Suppressor macrophage treated with lipopolysaccharide for 4 hours (primary cell): ENCODE measurements around the gene HSPA4L.

Experiments used
- DNase-seq: peaks from one replicate; pipeline ENCODE4 v3.0.0-alpha.2; 2020

Gene HSPA4L

DNA sequence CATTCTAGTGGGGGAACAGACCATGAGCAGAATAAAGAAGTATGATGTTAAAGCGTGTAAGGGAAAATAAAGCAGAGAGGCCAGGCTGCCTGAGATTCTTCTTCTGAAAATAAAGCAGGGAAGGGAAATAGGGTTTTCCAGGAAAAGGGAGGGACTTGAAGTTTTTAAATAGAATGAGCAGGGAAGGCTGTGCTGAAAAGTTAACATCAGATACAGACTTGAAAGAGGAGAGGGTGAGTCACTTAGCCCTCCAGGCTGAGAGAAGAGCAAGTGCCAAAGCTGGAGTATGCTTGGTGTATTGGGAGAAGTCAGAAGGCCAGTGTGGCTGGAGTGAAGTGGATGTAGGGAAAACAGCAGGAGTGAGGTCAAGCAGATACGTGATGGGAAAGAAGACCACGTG lies 88.6 kb downstream of the HSPA4L start:
- DNase-seq: no peak

DNA sequence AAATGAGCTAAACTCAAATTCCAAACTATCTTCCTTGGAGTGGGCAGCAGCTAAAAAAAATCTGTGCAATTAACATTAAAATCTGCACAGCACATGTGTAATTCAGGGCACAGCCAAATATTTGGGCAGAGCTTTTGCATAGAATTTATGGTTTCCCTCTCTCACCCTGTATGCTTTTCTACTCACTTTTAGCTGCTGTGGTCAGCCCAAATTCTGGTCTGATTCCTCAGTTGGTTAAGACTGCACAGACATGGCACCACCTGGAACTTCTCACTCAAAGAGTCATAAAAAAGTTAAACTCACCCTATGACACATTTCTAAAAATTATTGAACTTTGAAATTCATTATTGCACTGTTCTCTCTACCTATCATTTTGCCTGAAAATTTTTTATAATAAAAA lies 93.7 kb downstream of the HSPA4L start:
- no peak for DNase-seq

DNA sequence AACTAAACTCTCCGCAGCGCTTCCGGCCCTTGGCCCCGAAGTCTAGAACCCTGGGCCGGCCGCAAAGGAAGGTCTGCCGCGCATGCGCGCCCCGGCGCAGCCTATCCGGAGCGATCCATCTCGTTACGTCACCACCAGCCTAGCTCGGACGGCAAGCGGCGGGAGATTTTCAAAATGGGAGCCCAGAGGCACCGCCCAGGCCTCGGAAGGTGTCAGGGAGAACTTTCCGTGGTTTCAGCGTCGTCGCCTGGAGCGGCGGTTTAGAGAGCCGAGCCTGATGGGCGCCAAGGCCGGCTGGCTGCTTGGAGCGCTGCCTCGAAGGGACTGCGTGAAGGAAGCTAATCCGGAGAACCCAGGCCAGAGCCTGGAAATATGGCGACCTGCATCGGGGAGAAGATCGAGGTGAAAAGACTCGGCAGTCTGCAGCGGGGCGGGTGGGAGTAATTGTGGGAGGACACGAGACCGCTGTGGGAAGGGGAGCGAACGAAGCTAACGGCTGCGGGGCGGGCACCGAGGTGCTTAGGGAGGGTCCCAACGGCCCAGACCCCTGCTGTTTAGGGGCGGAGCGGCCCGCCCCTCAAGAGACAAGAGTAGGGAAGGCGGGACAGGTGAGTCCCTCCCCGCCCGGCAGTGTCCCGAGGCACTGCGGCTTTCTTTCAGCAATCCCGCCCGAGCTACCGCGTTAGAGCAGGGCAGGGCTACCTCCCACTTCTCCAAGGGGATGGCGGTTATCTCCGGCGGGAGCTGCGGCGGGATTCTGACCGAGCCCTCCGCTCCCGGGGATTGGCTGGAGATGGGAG lies 98.8 kb downstream of the HSPA4L start, which contains the start of gene PLK4:
TSS of gene PLK4 (plus strand) at position 131 of the 800 bp plus-strand sequence. CDS start at position 373, 242 bp downstream.
- peak; percentile 99 for DNase-seq

DNA sequence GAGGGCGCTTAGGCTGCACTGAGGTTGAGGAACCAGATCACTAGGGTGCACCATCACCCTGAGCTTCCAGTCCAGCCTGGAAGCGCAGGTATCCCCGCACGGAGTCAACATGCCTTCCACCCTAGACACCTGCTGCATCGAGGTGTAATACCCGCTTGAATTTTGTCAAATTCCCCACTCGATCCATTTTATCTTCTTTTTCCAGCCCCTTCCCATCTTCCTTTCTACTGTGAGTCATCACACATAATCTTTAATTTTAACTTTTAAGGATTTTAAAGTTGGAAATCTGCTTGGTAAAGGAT lies 99.4 kb downstream of the HSPA4L start:
- no peak for DNase-seq

DNA sequence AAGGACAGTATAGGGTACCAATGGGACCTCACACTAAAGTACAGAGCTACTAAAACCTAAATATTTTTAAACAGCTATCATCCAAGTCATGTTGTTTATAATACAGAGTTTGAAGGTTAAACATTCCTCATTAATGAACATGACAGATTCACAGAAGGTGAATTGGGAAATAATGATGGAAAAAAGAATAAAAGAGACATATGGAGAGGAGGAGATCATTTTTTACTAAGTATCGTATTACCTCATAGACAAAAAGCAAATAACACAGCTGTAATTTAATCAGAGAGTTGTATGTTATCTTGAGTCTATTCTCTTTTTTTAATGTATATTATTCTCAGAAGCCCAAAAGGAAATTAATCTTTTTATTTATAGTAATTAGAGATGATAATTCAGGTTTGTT lies 106.4 kb downstream of the HSPA4L start:
- DNase-seq: no peak

DNA sequence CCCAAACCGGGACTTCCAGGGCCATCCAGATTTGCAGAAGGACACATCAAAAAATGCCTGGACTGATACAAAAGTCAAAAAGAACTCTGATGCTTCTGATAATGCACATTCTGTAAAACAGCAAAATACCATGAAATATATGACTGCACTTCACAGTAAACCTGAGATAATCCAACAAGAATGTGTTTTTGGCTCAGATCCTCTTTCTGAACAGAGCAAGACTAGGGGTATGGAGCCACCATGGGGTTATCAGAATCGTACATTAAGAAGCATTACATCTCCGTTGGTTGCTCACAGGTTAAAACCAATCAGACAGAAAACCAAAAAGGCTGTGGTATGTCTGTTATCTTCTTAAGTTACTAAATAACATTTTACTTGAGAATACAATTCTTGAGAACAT lies 107.8 kb downstream of the HSPA4L start:
- no peak for DNase-seq
